AG09309 (cell line): ENCODE results near the gene CD300LB.
"Not testable (repeated sequence)": the region's sequence is repeated elsewhere in the genome, so short reads cannot be mapped to it uniquely, and the experiment has no call there.

Source experiments
- DNase-seq: peaks from one replicate; pipeline ENCODE4 v3.0.0-alpha.2; 2010; ENCODE audit warnings: low read depth
- H3K4me3 ChIP-seq: 2 replicates; pipeline ENCODE4 v1.5.1; 2011; ENCODE audit warnings: mild to moderate bottlenecking, low read depth, low read length, moderate library complexity; ENCODE audit not compliant: control insufficient read depth
- TF ChIP-seq, protein P1 (sequence below): IDR thresholded peaks from 2 replicates; pipeline ENCODE4 v1.5.1; 2011; ENCODE audit warnings: mild to moderate bottlenecking, low read depth, low read length, inconsistent platforms; ENCODE audit not compliant: insufficient read depth, control insufficient read depth; ENCODE audit errors: missing control alignments

Gene CD300LB

DNA sequence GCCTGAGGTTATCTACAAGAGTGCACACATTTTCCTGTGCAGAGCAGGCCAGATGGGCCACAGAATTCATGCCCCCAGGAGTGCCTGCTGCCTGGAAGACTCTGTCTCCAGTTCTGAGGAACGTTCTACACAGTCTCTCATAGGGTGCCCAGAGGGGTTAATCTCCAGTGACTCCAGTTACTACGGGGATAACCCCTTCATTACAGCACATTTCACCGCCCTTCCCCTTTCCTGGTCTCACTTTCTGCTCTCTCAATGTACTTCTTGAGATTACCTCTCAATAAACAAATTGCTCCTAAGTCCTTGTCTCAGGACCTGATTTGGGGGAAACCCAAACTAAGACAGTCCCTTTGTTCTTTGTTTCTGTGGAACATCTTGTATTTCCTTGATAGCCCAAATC is 30.3 kb upstream of the CD300LB start:
- H3K4me3 ChIP-seq, result no peak overlapping the region
- no peak for DNase-seq
- TF ChIP-seq, protein P1, sequence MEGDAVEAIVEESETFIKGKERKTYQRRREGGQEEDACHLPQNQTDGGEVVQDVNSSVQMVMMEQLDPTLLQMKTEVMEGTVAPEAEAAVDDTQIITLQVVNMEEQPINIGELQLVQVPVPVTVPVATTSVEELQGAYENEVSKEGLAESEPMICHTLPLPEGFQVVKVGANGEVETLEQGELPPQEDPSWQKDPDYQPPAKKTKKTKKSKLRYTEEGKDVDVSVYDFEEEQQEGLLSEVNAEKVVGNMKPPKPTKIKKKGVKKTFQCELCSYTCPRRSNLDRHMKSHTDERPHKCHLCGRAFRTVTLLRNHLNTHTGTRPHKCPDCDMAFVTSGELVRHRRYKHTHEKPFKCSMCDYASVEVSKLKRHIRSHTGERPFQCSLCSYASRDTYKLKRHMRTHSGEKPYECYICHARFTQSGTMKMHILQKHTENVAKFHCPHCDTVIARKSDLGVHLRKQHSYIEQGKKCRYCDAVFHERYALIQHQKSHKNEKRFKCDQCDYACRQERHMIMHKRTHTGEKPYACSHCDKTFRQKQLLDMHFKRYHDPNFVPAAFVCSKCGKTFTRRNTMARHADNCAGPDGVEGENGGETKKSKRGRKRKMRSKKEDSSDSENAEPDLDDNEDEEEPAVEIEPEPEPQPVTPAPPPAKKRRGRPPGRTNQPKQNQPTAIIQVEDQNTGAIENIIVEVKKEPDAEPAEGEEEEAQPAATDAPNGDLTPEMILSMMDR, result no peak

DNA sequence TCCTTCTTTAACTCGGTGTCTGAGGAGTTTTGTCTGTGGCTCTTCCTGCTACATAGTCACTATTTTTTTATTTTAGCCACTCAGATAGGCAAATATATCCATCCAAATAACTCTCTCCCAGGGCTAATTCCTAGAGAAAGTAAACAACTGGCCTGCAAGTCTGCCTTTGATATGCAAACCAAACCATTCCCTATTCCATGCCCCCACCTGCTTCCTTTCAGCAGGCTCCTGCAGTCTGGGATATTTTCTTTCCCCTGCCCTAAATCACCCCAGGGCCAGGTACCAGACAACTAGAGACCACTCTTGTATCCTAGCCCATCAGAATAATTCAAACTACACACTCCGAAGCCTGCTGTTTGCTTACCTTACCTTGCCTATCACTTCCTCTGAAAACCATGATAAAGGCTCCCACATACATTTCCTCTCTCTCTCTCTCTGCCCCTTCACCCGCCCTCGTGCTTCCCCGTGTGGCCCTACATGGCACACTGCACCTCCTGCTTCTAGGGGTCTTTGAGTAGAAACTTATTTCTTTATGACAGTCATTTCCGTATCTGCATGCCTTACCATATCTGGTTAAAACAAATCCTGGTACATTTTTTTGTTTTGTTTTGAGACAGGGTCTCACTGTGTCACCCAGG is 27.7 kb upstream of the CD300LB start:
- no peak for DNase-seq
- H3K4me3 ChIP-seq, result no peak overlapping the region
- TF ChIP-seq, protein P1, result no peak

DNA sequence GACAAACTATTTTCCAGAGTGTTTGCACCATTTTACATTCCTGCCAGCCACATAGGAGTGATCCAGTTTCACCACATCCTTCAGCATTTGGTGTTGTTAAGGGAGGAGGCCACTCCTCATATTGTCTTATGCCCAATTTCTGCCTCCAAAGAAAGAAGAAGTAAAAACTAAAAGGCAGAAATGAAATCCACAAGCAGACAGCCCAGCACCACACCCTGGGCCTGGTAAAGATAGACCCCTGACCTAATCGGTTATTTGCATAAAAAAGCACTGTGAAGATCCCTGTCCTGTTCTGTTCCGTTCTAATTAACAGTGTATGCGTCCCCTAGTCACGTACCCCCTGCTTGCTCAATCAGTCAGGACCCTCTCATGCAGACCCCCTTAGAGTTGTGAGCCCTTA is 27.1 kb upstream of the CD300LB start:
- H3K4me3 ChIP-seq, DNase-seq: not testable (repeated sequence)

DNA sequence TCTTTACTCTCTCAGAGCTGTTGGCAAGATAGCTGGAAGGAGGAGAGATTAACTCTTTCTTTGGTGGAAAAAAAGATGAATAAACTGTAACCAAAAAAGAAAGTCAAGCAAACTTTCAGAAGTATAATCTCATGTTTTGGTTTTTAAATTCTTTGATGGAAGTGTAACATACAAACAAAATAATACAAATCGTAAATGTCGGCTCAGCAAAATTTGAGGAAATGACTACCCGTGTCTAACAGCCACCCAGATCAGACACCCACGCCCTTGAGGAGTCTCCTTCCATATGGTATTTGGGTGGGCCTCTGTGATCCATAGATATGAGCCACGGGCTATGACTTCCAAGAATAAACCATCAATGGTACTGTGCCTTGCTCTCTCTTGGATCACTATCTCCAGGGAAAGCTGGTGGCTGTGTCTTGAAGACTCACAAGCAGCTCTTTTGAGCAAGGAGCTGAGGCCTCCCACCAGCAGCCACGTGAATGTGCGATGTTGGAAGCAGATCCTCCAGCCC is 24.2 kb upstream of the CD300LB start:
- TF ChIP-seq, protein P1, result no peak
- no peak overlapping the region for H3K4me3 ChIP-seq
- no peak for DNase-seq

DNA sequence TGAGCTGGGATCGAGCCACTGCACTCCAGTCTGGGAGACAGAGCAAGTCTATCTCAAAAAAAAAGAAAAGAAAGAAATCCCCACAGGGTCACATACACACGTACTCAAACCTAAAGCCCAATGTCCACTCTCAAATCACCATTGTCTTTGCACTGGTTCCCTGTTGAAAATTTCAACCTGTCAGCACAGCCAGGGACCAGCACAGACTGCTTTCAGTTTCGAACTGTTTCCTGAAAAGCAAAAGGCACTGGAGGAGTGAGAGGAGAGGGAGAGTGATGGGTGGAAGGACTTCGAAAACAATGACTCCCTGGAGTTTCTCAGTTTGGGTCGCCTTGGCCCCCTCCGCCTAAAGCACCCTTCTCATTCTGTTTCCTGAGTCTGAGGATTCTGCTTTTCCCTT is 23.6 kb upstream of the CD300LB start:
- no peak overlapping the region for H3K4me3 ChIP-seq
- no peak for DNase-seq
- TF ChIP-seq, protein P1, result no peak

DNA sequence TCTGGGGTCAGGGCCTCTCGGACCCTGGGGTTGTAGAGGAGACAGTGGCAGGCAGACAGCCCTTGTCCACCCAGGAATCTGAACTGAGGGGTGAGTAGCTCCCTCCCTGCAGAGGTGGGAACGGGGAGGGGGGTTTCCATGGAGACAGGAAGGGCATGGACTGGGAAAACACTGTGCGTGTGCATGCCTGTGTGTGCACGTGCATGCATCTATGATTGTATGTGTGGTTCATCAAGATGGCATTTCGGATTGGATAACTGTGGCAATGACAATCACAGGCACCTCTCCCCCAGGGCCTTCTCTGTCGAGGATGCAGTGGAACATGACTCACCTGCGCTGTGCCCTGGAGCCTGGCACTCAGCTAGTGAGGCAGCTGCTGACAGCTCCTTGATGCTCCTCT is 20.8 kb upstream of the CD300LB start:
- no peak overlapping the region for H3K4me3 ChIP-seq
- TF ChIP-seq, protein P1, result no peak
- DNase-seq, result no peak

DNA sequence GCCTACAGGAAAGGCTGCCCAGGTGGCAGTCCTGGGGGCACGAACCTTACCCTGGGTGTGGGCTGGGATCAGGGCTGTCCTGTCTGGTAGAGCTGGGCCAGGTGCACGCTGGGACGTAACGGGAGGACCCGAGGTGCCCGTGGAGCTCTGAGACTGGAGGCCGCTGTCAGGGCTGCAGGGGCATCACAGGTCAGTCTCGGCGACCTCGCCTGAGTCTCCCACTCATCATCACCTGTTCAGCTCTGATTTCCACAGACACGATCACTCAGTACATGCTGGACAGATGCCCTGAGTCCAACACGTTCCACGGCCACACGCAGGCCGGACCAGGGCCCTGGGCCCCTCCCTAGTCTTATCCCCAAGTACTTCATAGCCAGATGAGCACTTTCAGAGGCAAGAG is 19.3 kb upstream of the CD300LB start:
- no peak overlapping the region for H3K4me3 ChIP-seq
- no peak for DNase-seq
- TF ChIP-seq, protein P1, result no peak
